Hematopoietic multipotent progenitor cell treated with erythropoietin and hydrocortisone succinate and interleukin-3 and kit ligand, for 8 days (in vitro differentiated cells): ENCODE data around the gene SH3RF3.

Experiments used
- DNase-seq: peaks from one replicate; pipeline ENCODE4 v3.0.0-alpha.2; 2015

The SH3RF3 gene

DNA sequence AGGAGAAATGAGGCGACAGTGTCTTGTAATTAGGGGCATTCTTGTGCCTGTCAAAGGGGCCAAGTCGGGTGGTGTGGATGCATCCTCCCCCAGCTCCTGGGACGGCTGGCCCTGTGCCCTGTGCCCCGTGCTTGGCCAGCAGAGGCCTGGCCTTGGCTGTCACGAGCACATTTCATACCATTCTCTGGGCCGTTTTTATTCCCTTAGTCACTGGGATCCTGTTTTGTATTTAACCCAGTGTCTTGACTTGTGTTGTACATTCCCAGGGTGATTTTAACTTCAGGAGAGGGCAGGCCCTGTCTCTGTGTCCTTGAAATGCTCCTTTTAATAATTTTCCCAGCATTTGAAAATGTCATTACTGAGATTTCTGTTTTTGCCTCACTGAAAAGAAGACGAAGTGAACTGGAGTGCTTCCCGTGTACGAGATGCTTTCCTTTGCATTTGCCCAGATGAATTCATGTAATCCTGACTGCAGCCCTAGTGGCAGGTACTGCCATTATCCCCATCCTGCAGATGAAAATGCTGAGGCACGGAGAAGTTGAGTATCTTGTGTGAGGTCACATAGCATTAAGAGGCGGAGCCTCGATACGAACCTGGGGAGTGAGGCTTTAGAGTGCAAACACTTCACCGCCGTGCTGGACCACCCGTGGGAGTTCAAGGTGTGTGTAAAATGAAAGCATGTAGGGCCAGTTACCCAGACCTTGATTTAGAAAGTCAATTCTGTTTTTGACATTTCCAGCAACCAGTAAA, 57.0 kb downstream of the SH3RF3 start:
- no peak for DNase-seq

DNA sequence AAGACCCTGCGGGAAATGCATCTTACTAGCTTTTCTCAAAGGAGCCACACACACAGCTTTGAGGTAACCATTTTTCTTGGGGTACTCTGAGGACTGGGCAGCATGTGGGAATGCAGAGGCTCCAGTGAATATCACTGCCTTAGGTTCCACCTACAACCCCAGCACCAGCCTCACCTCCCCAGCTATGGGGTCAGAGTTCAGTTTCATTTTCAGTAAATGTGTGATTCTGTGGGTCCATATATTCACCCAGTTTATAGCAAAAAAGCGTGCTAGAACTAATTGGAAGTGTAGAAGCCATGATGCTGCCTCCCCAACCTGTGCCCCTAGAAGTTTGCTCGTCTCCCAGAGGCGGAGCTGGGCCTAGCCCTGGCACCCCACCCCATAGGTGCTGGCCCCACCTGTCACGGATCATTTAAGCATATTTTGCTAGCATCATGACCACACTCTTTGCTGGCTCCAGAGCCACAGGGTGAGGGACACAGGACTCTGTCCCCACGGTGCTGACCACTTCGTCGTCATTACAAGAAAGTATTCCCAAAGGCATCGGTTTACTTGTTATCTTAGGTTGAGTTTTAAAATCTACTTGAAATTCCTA, 57.7 kb downstream of the SH3RF3 start:
- DNase-seq: no peak

DNA sequence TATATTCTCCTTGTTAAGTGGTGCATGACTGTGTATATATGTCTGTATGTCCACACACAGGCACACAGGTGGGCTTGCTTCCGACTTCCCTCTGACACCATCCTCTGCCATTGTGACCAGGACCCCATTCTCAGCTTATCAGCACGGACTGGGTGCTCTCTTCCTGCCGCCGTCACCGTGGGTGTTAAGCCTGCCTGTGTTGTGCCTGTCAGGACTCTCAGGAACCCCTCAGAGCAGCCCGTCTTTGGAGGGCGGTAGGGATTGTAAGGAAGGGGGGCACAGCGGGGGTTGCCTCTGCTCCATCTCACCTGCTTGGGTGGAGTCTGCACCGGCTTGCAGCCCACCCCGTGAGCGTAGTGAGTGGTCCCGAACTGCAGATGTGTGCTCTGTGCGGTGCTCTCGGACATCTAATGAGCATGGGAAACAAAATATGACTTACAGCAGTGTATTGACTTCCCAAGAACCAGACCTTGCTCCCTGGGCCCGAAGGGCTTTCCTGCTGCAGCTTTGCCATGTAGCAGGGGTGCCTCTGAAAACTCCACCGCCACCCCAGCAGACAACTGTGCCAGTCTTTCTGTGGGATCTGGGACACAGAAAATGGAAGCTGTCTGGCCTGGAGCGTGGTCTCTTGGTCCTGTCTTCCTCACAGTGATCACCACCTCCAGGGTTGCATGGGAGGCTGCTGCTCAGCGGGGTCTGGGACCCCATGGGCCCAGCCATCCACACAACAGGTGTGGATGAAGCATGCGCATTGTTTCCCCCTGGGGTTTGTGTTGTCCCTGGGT, 58.9 kb downstream of the SH3RF3 start:
- no peak for DNase-seq

DNA sequence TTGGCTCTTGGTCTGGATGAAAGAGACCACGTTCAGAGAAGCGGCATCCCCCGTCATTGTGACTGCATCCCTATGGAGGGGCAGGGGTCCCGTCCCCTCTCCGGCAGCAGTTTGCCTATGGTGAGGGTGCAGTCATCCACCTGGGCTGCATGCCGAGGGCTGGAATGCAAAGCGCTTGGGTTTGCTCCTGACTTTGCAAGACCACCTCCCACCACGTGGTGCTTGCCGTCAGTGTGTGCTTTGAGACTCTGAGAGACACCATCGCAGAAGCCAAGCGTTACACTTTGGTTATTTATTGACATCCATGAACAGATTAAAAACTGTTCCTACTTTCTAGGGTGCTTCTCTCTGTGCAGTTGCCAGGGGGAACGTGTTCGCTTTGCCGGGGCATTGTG, 59.5 kb downstream of the SH3RF3 start:
- DNase-seq: no peak

DNA sequence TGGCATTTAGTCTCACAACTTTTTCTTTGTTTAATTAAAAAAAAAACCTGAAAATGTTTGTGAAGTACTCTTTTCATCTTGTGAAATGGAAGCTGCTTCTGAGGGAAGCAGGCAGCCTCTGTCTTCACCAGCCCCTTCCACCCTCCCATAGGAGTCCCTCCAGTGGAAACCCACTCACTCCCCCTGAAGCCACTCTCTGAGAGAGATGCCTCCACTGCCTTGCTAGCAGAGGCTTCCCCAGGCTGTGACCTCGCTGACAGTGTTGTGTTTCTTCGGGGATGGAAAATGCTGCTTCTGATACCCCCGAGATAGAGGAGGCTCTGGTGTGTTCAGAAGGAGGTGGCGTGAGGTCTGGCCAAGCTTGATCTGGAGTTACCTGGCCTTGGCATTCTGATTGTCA, 59.9 kb downstream of the SH3RF3 start:
- DNase-seq: no peak

DNA sequence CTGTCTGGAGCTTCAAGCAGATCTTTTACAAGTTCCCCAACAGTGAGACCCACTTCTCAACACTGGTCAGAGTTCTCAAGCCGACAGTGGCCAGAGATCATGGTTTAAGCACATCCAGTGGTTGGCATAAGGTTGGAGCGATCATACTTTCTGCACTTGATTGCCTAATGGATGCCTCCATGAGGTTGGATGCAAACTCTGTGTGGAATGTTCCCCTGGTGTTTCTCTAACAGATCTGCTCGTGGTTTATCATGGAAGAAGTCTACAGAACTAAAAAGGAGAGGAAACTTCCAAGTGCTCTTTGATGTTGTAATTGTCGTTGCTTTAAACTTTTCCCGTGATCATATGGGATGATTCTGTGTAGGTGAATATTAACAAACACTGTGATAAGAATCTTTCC, 60.7 kb downstream of the SH3RF3 start:
- DNase-seq: no peak

DNA sequence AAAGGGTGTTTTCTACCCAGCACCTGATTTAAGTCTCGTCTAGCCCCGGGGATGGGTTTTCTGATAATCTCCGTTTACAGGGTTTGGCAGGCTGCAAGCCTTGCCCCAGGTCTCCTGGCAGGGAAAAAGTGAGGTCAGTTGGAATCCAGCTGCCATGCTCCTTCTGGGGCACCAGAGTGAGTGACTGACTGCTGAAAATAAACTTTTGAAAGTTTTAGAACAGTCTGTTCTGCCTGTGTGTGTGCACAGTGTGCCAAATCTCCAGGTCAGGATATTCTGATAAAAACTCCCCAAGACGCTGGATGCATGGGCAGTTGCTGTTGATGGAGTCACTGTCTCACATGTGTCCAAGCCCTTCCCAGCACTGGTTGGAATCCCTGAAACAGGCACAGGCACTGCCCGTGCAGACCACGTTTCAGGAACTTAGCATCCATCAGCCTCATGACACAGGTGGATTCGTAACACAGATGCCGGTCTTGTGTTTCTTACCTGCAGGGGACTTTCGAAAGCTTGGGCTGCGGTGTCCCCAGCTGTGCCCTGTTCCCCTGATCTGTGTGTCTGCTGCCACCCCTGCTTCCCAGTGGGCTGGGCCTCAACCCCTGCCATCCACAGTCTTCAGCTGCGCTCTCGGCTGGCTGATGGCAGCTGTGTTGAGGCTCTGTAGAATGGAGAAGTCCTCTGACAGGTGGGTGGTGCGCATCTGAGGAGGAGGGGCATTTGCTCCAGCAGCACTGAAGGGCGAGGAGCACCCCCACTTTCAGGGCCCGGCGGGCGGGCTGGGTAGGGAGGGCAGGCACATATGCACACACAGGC, 65.0 kb downstream of the SH3RF3 start:
- DNase-seq: no peak

DNA sequence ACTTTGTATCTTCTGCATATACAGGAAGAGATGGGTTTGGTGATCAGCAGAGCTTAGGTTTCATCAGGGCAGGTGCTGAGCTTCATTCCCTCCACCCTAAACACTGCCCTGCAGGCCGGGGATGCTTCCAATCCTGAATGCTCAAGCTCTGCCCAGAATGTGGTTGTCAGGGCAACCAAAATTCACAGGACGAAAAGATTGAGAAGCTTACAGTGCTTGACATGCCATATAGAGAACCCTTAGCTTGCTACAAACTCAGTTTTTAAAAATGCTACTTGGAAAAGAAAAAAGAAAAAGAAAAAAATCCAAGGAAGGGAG, 65.6 kb downstream of the SH3RF3 start:
- no peak for DNase-seq

DNA sequence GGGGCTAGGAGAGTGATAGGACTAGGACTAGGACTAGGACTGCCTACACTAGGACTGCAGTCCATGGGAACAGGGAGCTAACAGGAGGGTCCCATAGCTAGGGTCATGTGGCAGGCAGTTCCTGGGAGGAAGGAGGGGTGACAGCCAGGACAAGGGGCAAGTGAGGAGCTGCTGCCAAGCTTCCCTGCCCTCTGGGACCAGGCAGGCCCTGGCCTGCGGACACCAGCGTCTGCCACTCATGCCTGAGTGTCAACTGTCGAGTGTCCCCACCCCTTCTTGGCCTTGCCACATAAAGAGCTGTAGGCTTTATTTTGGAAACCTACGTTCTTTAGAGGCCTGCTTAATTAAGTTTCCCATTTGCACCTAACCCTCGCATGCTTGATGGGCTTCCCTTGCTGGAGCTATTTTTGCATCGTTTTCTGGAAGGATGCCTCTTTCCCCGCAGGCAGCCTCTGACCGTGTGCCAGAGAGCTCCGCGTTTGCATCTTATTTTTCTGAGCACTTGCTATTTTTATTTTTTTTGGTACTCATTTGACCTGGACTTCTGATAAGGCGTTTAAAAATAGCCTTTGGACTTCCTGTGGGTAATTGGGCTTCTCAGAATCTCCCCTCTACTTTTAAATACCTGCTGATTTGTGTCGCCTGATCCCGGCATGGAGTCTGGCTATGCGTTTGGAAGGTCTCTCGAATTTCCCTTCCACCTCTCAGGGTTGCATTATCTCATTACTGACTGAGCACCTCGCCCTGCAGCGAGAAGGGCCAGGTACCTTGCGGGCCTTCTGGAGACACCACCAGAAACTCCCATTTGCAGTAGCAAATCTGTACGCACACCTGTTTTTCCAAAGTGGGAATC, 66.4 kb downstream of the SH3RF3 start:
- DNase-seq: no peak

DNA sequence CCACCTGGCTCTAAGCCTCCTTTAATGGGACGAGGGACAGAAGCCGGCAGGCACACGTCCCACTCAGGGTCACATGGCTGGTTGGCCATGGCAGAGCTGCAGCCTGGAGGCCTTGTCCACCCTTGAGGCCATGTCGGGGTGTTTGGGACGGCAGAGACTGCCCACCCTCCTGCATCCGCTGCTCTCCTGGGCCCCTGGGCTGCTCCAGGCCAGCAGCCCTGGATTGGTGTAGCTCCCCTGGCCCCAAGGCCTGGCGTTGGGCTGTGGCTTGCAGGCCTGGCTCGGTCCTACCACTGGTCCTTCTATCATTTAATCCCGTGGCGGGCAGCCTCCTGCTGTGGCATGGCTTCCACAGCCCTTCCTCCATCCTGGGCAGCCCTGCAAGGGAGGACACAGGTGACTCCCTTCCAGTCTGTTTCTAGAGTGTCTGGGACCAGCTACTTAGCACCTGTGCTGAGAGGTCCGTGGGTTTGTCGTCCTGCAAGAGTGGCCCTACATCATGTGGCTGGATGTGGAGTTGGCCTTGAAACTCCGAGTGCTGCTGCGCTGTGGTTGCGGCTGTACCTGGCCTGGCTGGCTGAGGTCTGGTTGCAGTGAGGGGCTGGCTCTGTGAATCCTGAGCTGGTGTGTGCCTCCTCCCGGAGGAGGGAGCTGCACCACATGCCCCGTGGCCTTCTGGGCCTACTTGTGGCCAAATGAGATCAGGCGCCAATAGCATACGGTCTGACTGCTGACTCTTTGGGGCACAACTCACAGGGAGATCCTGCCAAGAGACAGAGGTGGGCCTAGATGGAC, 67.3 kb downstream of the SH3RF3 start:
- DNase-seq: no peak

DNA sequence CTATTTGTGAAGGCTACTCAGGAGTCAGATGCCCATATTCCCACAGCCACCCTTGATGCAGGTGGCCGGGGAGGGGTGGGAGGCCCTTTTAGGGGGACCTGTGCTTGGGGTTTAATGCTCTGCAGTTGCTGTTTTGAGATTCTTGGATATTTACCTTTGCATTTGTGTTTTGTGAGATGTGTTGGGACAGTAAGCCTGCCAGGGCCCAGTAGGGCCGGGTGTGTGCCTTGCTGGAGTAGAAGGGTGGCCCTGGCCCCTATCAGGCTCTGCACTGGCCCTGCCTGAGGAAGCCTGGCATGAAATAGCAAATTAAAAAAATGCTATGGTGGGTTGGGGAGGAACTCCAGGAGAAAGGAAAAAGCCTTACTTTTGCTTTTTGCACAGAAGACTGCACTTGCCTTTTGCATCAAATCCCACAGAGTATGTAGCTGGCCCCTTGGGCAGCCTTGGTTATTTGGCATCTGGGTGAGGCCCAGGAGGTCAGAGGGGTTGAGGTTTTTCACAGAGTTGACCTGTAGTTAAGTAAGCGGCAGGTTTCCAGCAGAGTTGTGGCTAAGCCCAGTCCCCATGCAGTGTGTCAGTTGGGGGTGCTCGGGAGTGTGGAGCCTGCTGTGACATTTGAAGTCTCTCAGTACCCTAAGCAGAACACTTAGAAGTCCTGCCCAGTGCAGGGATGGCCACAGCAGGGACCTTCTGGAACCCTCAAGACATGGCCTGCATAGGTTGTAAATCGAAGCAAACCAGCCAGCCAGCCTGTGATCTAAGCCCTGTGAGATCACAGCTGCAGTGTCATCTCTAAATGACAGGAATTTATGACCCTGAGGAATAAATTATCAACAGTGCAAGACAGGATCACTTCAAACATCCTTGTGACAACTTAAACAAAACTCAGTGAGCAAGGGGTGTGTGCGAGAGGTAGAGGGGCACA, 68.8 kb downstream of the SH3RF3 start:
- no peak for DNase-seq

DNA sequence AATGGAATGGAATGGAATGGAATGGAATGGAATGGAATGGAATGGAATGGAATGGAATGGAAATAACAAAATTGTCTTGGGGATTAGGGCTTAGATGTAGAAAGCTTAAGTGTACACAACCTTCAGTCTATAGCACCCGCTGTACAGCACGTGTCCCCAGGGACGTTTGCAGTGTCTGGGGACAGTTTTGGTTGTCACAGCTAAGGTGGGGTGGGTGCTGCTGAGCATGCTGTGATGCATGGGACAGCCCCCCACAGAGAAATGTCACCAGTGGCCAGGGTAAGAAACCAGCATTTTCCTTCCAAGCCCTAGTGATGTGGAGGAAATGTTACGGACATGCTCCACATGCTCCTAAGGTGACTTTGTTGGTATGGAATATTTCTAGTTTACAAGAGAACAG, 70.8 kb downstream of the SH3RF3 start:
- no peak for DNase-seq

DNA sequence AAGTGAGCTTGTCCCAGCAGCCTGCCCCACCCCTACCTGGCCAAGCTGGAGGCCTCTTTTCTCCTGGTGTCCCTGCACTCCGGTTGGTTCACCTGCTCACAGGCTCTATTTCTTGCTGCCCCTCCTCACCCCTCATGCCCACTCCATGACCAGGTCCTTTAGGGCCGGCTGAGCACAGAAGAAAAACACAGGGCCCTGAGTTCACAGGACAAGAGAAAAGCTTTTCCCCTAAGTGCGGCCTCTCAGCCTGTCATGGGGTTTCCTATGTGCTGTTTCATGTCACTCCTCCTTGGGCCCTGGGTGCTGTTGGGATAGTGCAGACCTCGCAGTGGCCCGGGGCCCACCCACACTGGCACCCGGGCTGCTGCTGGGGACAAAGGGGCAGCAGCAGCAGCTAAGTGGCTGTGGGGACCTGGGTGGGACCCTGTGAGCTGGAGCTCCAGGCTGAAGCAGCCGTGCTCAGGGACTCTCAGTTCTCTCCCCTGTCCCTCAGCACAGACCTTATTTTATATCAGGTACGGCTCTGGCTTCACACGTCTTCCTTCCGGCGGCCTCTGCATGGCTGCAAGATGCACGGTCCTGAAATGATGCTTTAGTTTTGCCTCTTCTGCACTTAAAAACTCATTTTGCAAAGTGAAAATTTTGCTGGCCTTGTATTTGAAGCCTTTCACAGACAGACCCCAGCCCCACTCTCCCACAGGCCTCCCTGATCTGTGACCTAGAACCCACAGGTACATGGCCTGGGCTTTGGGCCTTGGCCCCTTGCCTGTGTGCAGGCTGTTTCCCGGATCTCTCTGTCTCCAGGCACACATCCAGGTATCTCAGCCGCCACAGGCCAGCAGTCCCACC, 71.8 kb downstream of the SH3RF3 start:
- no peak for DNase-seq

DNA sequence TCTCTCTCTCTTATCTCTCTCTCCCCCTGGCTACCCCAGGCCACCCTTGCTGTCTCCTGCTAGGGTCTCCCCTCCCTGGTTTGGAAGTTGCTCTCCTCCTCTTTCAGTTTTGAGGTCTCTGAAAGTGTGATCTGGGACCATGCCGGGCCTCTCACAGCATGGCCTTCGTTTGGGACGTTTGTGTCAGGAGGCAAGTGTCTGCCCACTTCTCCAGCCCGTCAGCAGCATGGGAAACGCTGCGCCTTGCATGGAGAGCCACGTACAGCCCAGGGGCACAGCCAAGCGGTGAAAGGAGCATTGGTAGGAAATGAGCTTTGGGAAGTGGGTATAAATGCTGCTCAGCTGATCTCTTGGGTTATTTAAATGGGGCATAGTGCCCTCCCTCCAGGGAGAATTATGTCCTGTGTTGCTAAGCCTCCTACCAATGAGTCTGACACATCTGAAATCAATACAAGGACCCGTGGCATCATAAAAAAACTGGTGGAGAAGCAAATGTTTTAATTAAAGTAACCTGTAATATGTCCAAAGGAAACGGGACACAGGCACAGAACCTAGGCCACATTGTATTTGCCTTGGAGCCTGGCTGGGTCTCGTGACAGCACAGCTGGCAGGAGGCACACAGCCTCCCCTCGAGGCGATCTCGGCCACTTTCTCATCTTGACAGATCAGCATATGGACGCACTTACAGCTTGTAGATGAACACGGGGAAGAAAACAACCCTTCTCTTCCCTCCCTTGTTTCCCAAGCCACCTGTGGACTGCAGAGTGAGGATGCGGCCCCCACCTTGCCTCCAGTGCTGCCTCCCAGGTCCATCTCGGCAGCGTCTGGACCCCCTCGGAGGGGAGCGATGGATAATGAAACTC, 72.7 kb downstream of the SH3RF3 start:
- DNase-seq: no peak

DNA sequence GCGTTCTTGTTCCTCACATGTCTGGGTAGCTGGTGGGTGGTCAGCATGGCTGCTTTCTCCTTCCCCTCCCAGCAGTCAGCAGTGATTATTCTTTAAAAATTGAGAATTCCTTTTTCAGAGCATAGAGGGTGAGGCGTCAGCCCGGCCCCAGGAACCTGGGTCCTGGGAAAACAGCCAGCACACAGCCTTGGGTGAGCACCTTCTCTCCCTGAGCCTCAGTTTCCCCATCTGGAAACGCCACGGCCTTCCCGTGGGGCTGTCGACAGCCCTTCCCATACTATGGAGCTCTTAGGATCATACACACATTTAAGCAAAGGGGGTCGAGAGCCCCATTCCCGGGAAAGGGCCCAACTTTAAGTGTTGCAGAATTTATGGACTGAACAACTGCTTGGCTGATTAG, 73.5 kb downstream of the SH3RF3 start:
- no peak for DNase-seq

DNA sequence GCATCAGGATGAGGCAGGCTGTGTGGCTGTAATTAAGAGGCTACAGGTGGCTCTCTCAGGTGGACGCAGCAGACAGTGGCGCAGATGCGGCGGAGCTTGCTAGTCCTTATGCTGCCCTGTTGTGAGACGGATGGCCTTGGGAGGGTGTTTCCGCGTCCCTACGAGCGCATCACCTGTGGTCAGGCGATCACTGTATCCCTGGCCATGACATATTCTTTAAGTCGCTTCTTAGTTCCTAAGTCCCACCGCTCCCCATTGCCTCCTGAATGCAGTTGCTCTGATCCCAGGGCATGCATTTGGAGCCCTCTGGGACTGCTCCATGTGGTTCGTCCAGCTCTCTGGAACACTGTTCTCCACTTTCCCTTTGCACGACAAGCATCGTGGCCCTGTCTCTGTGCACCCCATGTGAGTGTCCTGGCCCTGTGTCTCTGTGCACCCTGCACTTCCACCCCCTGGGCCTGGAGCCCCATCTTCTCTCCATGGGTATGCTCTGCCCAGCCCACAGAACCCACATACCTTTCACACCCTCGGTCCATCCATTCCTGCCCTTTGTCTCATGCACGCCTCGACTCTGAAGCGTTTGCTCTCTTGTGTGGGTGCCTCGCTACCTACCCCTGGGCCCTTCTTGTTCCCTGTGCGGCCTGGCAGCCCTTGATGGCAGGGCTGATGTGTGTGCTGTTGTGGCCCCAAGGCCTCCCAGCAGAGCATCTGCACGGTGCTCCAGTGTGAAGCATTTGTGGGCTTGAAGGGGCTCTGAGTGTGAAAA, 74.4 kb downstream of the SH3RF3 start:
- DNase-seq: no peak

DNA sequence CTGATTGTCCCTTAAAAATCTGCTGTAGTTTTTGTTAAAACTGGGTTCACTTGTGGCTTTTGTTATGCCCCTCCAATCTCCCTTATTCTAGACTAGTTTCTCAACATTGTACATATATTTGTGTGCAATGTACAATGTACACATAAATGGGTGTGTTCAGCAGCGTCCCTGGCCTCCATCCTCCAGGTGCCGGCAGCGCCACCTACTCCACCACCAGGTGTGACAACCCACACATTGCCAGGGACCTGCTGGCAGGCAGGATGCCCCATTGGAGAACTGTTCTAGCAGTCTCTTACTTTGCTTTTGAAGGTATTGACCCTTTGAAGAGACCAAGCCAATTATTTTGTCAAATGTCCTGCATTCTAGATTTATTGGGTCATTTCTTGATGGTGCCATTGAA, 75.4 kb downstream of the SH3RF3 start:
- DNase-seq: no peak

DNA sequence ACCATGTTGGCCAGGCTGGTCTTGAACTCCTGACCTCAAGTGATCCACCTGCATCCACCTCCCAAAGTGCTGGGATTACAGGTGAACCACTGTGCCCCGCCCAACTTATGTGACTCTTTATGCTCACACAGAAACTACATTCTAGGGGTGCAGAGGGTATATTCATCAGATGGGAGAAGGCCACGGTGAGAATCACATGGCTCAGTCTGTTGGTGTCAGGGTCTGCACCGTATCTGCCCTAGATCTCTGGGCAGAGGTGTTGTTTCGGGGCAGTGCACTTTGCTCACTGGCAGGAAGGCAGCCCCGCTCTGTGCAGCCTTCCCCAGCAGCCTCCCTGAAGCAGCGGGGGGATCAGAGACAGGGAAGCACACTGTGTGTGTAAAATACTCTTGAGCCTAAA, 76.4 kb downstream of the SH3RF3 start:
- no peak for DNase-seq
